Pons (tissue), 1 donor: ENCODE results near the gene CT45A10.
"Not testable (repeated sequence)": the region's sequence is repeated elsewhere in the genome, so short reads cannot be mapped to it uniquely, and the experiment has no call there.

ENCODE experiments used
- DNase-seq: peaks from one replicate; pipeline ENCODE4 v3.0.0-alpha.2; 2016; ENCODE audit warnings: low spot score

The CT45A10 gene

GRCh38 chrX:135893294-135893817 lies at the start of gene CT45A10, which contains the start of gene SAGE1:
CT45A10 (minus strand) TSS chrX:135893444; CDS start chrX:135885344, 8,100 bp downstream.
SAGE1 (plus strand) TSS chrX:135893716; CDS start chrX:135896243, 2,527 bp downstream.
- no peak for DNase-seq

GRCh38 chrX:135931644-135932487 lies 38.6 kb upstream of the CT45A10 start:
- DNase-seq, result peak; percentile 6

- DNase-seq, result no peak
Measured at GRCh38 chrX:135927897-135928296, 34.7 kb upstream of the CT45A10 start.

- no peak for DNase-seq
Measured at GRCh38 chrX:135923353-135923752, 30.1 kb upstream of the CT45A10 start.

- not testable (repeated sequence) for DNase-seq
Measured at GRCh38 chrX:135920516-135920915, 27.3 kb upstream of the CT45A10 start.

- no peak for DNase-seq
Measured at GRCh38 chrX:135914404-135914803, 21.2 kb upstream of the CT45A10 start.

GRCh38 chrX:135910251-135910650 lies 17.0 kb upstream of the CT45A10 start:
- no peak for DNase-seq

- DNase-seq, result no peak
Measured at GRCh38 chrX:135892781-135893180, 463 bp downstream of the CT45A10 start.

- DNase-seq, result no peak
Measured at GRCh38 chrX:135890087-135890585, 3.1 kb downstream of the CT45A10 start.

GRCh38 chrX:135888976-135889375 lies 4.3 kb downstream of the CT45A10 start:
- DNase-seq, result not testable (repeated sequence)

GRCh38 chrX:135888230-135888629 lies 5.0 kb downstream of the CT45A10 start:
- not testable (repeated sequence) for DNase-seq

- not testable (repeated sequence) for DNase-seq
Measured at GRCh38 chrX:135882741-135883140, 10.5 kb downstream of the CT45A10 start.

- DNase-seq, result not testable (repeated sequence)
Measured at GRCh38 chrX:135871712-135872111, 21.5 kb downstream of the CT45A10 start, which contains the start of gene CT45A9. CT45A9 (minus strand) TSS chrX:135871812; CDS start chrX:135868061, 3,751 bp downstream.

- not testable (repeated sequence) for DNase-seq
Measured at GRCh38 chrX:135854438-135854837, 38.8 kb downstream of the CT45A10 start, which contains the start of gene CT45A8. CT45A8 (minus strand) TSS chrX:135854538; CDS start chrX:135850783, 3,755 bp downstream.

- DNase-seq, result not testable (repeated sequence)
Measured at GRCh38 chrX:135837180-135837579, 56.1 kb downstream of the CT45A10 start, which contains the start of gene CT45A7. CT45A7 (minus strand) TSS chrX:135837280; CDS start chrX:135833533, 3,747 bp downstream.
